DOHH2 (cell line): ENCODE measurements around the gene HUWE1.

Experiments used
- H3F3A ChIP-seq: fragments of 200-600 bp; sonication (generic), shearing (Covaris generic); 2 replicates; pipeline ENCODE4 v1.6.0; 2016; ENCODE audit warnings: antibody characterized with exemption, mild to moderate bottlenecking; ENCODE audit not compliant: control insufficient read depth, insufficient read depth
- H3K27ac ChIP-seq: fragments of 200-600 bp; sonication (generic); 2 replicates; pipeline ENCODE4 v1.5.1; 2014; ENCODE audit warnings: low read depth, mild to moderate bottlenecking, low read length, moderate library complexity
- H3K27me3 ChIP-seq: fragments of 200-600 bp; sonication (generic); 2 replicates; pipeline ENCODE4 v1.6.1; 2014; ENCODE audit warnings: mild to moderate bottlenecking, low read length, mixed read lengths; ENCODE audit not compliant: control insufficient read depth
- H3K36me3 ChIP-seq: fragments of 200-600 bp; sonication (generic); 2 replicates; pipeline ENCODE4 v1.6.1; 2014; ENCODE audit warnings: mild to moderate bottlenecking, low read length, moderate library complexity, mixed read lengths; ENCODE audit not compliant: control insufficient read depth
- H3K4me1 ChIP-seq: fragments of 200-600 bp; sonication (generic); 2 replicates; pipeline ENCODE4 v1.6.1; 2014; ENCODE audit warnings: mild to moderate bottlenecking, low read length, mixed read lengths; ENCODE audit not compliant: control insufficient read depth
- H3K4me2 ChIP-seq: fragments of 200-600 bp; sonication (generic); 2 replicates; pipeline ENCODE4 v1.6.0; 2014; ENCODE audit warnings: mild to moderate bottlenecking, low read length, moderate library complexity
- H3K4me3 ChIP-seq: fragments of 200-600 bp; sonication (generic); 2 replicates; pipeline ENCODE4 v1.5.1; 2014; ENCODE audit warnings: mild to moderate bottlenecking, low read length, mixed read lengths
- H3K79me2 ChIP-seq: fragments of 200-600 bp; sonication (generic); 2 replicates; pipeline ENCODE4 v1.6.1; 2014; ENCODE audit warnings: mild to moderate bottlenecking, low read length, mixed read lengths; ENCODE audit not compliant: control insufficient read depth
- H3K9me2 ChIP-seq: fragments of 200-600 bp; sonication (generic); replicated peaks from 2 replicates; pipeline ENCODE4 v1.6.1; 2014; ENCODE audit warnings: mild to moderate bottlenecking, low read length, mixed read lengths; ENCODE audit not compliant: control insufficient read depth
- H3K9me3 ChIP-seq: fragments of 200-600 bp; sonication (generic); 2 replicates; pipeline ENCODE4 v1.6.1; 2014; ENCODE audit warnings: antibody characterized with exemption, low read length, mixed read lengths; ENCODE audit not compliant: control insufficient read depth, insufficient read depth
- H4K20me1 ChIP-seq: fragments of 200-600 bp; sonication (generic); 2 replicates; pipeline ENCODE4 v1.6.0; 2014; ENCODE audit warnings: low read depth, mild to moderate bottlenecking, antibody characterized with exemption, low read length, moderate library complexity; ENCODE audit not compliant: control insufficient read depth, insufficient read depth
- CTCF ChIP-seq: fragments of 200-600 bp; sonication (generic); IDR thresholded peaks from one replicate; pipeline ENCODE4 v1.5.1; 2014; ENCODE audit warnings: antibody characterized with exemption, mild to moderate bottlenecking, low read depth, low read length; ENCODE audit not compliant: poor library complexity, severe bottlenecking
- EZH2phosphoT487 ChIP-seq: fragments of 200-600 bp; sonication (generic); IDR thresholded peaks from 2 replicates; pipeline ENCODE4 v1.6.1; 2017; ENCODE audit warnings: borderline replicate concordance, mild to moderate bottlenecking, antibody characterized with exemption, low read length, moderate library complexity, mixed read lengths

The HUWE1 gene

GRCh38 chrX:53704854-53705253 lies 18.3 kb upstream of the HUWE1 start:
- H3K27ac ChIP-seq = no peak overlapping the region
- no peaks in the 10 kb centered on the region for H3K9me3 ChIP-seq
- H3K4me1 ChIP-seq = peaks cover 16% of the 10 kb centered on the region
- H3K4me2 ChIP-seq = no peak overlapping the region; the same call in 1 of the 2 replicates
- H3K9me2 ChIP-seq = no peaks in the 10 kb centered on the region
- H3K79me2 ChIP-seq = no peaks in the 10 kb centered on the region
- H3F3A ChIP-seq = no peaks in the 10 kb centered on the region
- H4K20me1 ChIP-seq = no peaks in the 10 kb centered on the region
- TF ChIP-seq CTCF (no peak), EZH2phosphoT487 (no peak)
- H3K36me3 ChIP-seq = no peaks in the 10 kb centered on the region
- no peaks in the 10 kb centered on the region for H3K27me3 ChIP-seq
- no peak overlapping the region for H3K4me3 ChIP-seq

- Histone ChIP-seq H3K4me1 (peaks cover 16% of the 10 kb centered on the region), H3K27ac (0 out of 2 replicates have a peak overlapping the region, but pooled peaks have one; percentile 18), H3K4me3 (no peak overlapping the region), H3F3A (no peaks in the 10 kb centered on the region), H3K4me2 (peak overlapping the region; percentile 30), H4K20me1 (no peaks in the 10 kb centered on the region), H3K9me2 (no peaks in the 10 kb centered on the region), H3K9me3 (no peaks in the 10 kb centered on the region), H3K79me2 (no peaks in the 10 kb centered on the region), H3K36me3 (no peaks in the 10 kb centered on the region), H3K27me3 (no peaks in the 10 kb centered on the region)
- TF ChIP-seq EZH2phosphoT487 (no peak), CTCF (no peak)
These were observed 17.8 kb upstream of the HUWE1 start for GRCh38 chrX:53704294-53704693.

- Histone ChIP-seq H3K9me2 (no peaks in the 10 kb centered on the region), H3K4me1 (peaks cover 12% of the 10 kb centered on the region), H3K9me3 (no peaks in the 10 kb centered on the region), H3F3A (no peaks in the 10 kb centered on the region), H3K27me3 (no peaks in the 10 kb centered on the region), H3K79me2 (no peaks in the 10 kb centered on the region), H4K20me1 (no peaks in the 10 kb centered on the region), H3K4me3 (no peak overlapping the region), H3K27ac (no peak overlapping the region), H3K36me3 (no peaks in the 10 kb centered on the region), H3K4me2 (no peak overlapping the region)
- TF ChIP-seq CTCF (no peak), EZH2phosphoT487 (no peak)
These were observed 9.5 kb upstream of the HUWE1 start for GRCh38 chrX:53695946-53696549.

GRCh38 chrX:53694642-53695041 lies 8.1 kb upstream of the HUWE1 start:
- Histone ChIP-seq H3K9me3 (no peaks in the 10 kb centered on the region), H3K79me2 (no peaks in the 10 kb centered on the region), H3K9me2 (no peaks in the 10 kb centered on the region), H3F3A (no peaks in the 10 kb centered on the region), H3K36me3 (no peaks in the 10 kb centered on the region), H4K20me1 (no peaks in the 10 kb centered on the region), H3K4me1 (peaks cover 12% of the 10 kb centered on the region), H3K27me3 (no peaks in the 10 kb centered on the region), H3K27ac (no peak overlapping the region), H3K4me3 (no peak overlapping the region), H3K4me2 (no peak overlapping the region)
- no peak for TF ChIP-seq CTCF
- no peak for TF ChIP-seq EZH2phosphoT487
